ENCODE data around the gene TMEM123.
"Not testable (repeated sequence)": the region's sequence is repeated elsewhere in the genome, so short reads cannot be mapped to it uniquely, and the experiment has no call there.

The TMEM123 gene

GRCh38 chr11:102449651-102450570 lies 2.7 kb downstream of the TMEM123 start:
- DNase-seq (ENCODE audit: insufficient read length, low spot score) = no peak
- FAIRE-seq = no peak
- TF ChIP-seq POLR2A (IDR thresholded peaks at IDR 0.05; ENCODE audit: low read depth, low read length) = no peak

GRCh38 chr11:102448869-102449224 lies 3.7 kb downstream of the TMEM123 start:
- FAIRE-seq = no peak
- no peak for TF ChIP-seq POLR2A (IDR thresholded peaks at IDR 0.05; ENCODE audit: low read depth, low read length)
- no peak for DNase-seq (ENCODE audit: insufficient read length, low spot score)

GRCh38 chr11:102447941-102448868 lies 4.4 kb downstream of the TMEM123 start:
- no peak for DNase-seq (ENCODE audit: insufficient read length, low spot score)
- no peak for TF ChIP-seq POLR2A (IDR thresholded peaks at IDR 0.05; ENCODE audit: low read depth, low read length)
- FAIRE-seq = no peak

GRCh38 chr11:102447193-102447592 lies 5.4 kb downstream of the TMEM123 start:
- DNase-seq (ENCODE audit: insufficient read length, low spot score) (no peak), FAIRE-seq (no peak)
- no peak for TF ChIP-seq POLR2A (IDR thresholded peaks at IDR 0.05; ENCODE audit: low read depth, low read length)

GRCh38 chr11:102446606-102447005 lies 6.0 kb downstream of the TMEM123 start:
- no peak for TF ChIP-seq POLR2A (IDR thresholded peaks at IDR 0.05; ENCODE audit: low read depth, low read length)
- DNase-seq (ENCODE audit: insufficient read length, low spot score) = peak; percentile 11
- FAIRE-seq = peak; percentile 84

GRCh38 chr11:102444693-102445092 lies 7.9 kb downstream of the TMEM123 start:
- not testable (repeated sequence) for DNase-seq (ENCODE audit: insufficient read length, low spot score); FAIRE-seq

GRCh38 chr11:102444142-102444541 lies 8.4 kb downstream of the TMEM123 start:
- not testable (repeated sequence) for DNase-seq (ENCODE audit: insufficient read length, low spot score); FAIRE-seq

- not testable (repeated sequence) for DNase-seq (ENCODE audit: insufficient read length, low spot score); FAIRE-seq
These were observed 13.6 kb downstream of the TMEM123 start for GRCh38 chr11:102439063-102439363.

- TF ChIP-seq POLR2A (IDR thresholded peaks at IDR 0.05; ENCODE audit: low read depth, low read length) = no peak
- no peak for FAIRE-seq
- no peak for DNase-seq (ENCODE audit: insufficient read length, low spot score)
These were observed 14.1 kb downstream of the TMEM123 start for GRCh38 chr11:102438311-102439062.

GRCh38 chr11:102437727-102438126 lies 14.8 kb downstream of the TMEM123 start:
- TF ChIP-seq POLR2A (IDR thresholded peaks at IDR 0.05; ENCODE audit: low read depth, low read length) = no peak
- no peak for DNase-seq (ENCODE audit: insufficient read length, low spot score)
- no peak for FAIRE-seq

GRCh38 chr11:102436976-102437375 lies 15.6 kb downstream of the TMEM123 start:
- no peak for TF ChIP-seq POLR2A (IDR thresholded peaks at IDR 0.05; ENCODE audit: low read depth, low read length)
- FAIRE-seq = no peak
- DNase-seq (ENCODE audit: insufficient read length, low spot score) = no peak

- FAIRE-seq (no peak), DNase-seq (ENCODE audit: insufficient read length, low spot score) (no peak)
- no peak for TF ChIP-seq POLR2A (IDR thresholded peaks at IDR 0.05; ENCODE audit: low read depth, low read length)
These were observed 16.0 kb downstream of the TMEM123 start for GRCh38 chr11:102436561-102436960.

GRCh38 chr11:102435688-102436087 lies 16.9 kb downstream of the TMEM123 start:
- TF ChIP-seq POLR2A (IDR thresholded peaks at IDR 0.05; ENCODE audit: low read depth, low read length) = no peak
- no peak for FAIRE-seq
- DNase-seq (ENCODE audit: insufficient read length, low spot score) = no peak

- not testable (repeated sequence) for FAIRE-seq; DNase-seq (ENCODE audit: insufficient read length, low spot score)
These were observed 19.0 kb downstream of the TMEM123 start for GRCh38 chr11:102433571-102433970.

- FAIRE-seq; DNase-seq (ENCODE audit: insufficient read length, low spot score): not testable (repeated sequence)
These were observed 20.0 kb downstream of the TMEM123 start for GRCh38 chr11:102432560-102432959.

Data from H54 (cell line).